HG03460 (cell line): ENCODE data around the gene CUX1.

Experiments
- ATAC-seq: cut with Tn5 transposase; IDR thresholded peaks from one replicate; pipeline ENCODE4 v1.9.1; 2021; ENCODE audit not compliant: unreplicated experiment

Gene CUX1

GRCh38 chr7:102258073-102258748 is 440.8 kb downstream of the CUX1 start:
- no peak for ATAC-seq

GRCh38 chr7:102258749-102259107 is 441.3 kb downstream of the CUX1 start:
- no peak for ATAC-seq

- ATAC-seq = no peak
These were observed 443.4 kb downstream of the CUX1 start for GRCh38 chr7:102260856-102261255.

GRCh38 chr7:102261451-102261850 is 444.0 kb downstream of the CUX1 start:
- ATAC-seq = no peak

- ATAC-seq = no peak
These were observed 445.1 kb downstream of the CUX1 start for GRCh38 chr7:102262546-102262945.

- ATAC-seq = no peak
These were observed 447.0 kb downstream of the CUX1 start for GRCh38 chr7:102264367-102264891.

GRCh38 chr7:102266541-102266940 is 449.1 kb downstream of the CUX1 start:
- no peak for ATAC-seq

- no peak for ATAC-seq
These were observed 451.2 kb downstream of the CUX1 start for GRCh38 chr7:102268635-102269034.

GRCh38 chr7:102270178-102270887 is 452.9 kb downstream of the CUX1 start:
- ATAC-seq = no peak

GRCh38 chr7:102271158-102271798 is 453.9 kb downstream of the CUX1 start:
- ATAC-seq = no peak

- ATAC-seq = no peak
These were observed 454.9 kb downstream of the CUX1 start for GRCh38 chr7:102272075-102272916.

GRCh38 chr7:102272917-102273748 is 455.7 kb downstream of the CUX1 start:
- ATAC-seq = no peak

GRCh38 chr7:102273749-102274712 is 456.6 kb downstream of the CUX1 start:
- ATAC-seq = no peak

GRCh38 chr7:102275123-102275703 is 457.8 kb downstream of the CUX1 start:
- no peak for ATAC-seq

- no peak for ATAC-seq
These were observed 460.5 kb downstream of the CUX1 start for GRCh38 chr7:102277901-102278300.

- peak; percentile 64 for ATAC-seq
These were observed 462.3 kb downstream of the CUX1 start for GRCh38 chr7:102279537-102280400.

GRCh38 chr7:102280521-102280920 is 463.1 kb downstream of the CUX1 start:
- ATAC-seq = no peak

GRCh38 chr7:102281785-102282184 is 464.4 kb downstream of the CUX1 start:
- no peak for ATAC-seq
